ENCODE results near the gene GGA2.
A peak's percentile ranks its signal among the peaks of the same experiment; 100 is the strongest.
"Not testable (repeated sequence)": the region's sequence is repeated elsewhere in the genome, so short reads cannot be mapped to it uniquely, and the experiment has no call there.

Gene GGA2

DNA sequence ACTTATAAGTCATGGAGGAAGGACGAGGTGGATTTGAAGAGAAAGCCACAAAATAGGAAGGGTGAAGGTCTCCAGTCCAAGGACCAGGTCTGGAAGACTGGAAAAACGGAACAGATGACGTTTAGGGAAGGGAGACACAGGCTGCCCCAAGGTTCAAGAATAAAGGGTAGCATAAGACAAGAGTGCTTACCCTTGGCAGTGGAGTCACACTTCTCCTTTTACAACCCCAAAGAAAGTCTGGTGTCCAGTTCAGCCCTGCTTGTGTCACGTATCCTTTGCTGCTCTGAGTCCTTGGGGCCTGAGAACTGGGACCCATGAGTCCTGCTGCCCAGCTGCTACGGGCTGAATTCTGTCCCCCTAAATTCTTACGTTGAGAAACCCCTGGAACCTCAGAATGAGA lies 13.0 kb upstream of the GGA2 start:
- DNase-seq, result no peak

DNA sequence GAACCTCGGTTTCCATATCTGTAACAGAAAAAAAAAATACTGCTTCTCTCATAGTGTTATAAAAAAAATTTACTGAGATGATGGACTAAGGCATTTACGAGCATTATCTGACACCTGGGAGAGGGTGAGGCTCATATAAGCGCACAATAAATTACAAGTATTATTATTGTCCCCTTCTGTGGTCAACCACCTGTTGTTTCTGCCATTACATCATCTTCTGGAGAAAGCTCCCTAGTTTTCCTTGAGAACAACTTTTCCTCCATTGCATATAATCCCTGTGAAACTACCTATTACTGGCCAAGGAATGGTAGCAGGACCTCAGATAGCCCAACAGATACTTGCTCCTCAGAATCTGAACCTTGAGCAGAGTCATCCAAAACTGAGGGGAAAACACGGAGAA lies 11.7 kb upstream of the GGA2 start:
- DNase-seq, result no peak

GRCh38 chr16:23521037-23521743 lies 10.9 kb upstream of the GGA2 start:
- DNase-seq, result no peak

DNA sequence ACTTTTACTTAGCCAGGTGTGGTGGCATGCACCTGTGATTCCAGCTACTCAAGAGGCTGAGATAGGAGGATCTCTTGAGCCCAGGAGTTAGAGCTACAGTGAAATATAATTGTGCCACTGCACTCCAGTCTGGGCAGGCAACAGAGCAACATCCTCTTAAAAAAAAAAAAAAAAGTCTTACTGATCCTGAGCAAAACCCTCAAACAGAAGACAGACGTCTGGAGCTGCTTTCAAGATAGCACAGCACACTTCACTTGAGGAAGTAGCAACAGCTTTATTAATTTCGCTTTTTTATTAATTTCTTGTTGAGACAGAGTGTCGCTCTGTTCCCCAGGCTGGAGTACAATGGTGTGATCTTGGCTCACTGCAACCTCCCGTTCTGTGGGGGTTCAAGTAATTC lies 10.2 kb upstream of the GGA2 start:
- DNase-seq, result no peak

- DNase-seq, result no peak
Observed at GRCh38 chr16:23519282-23519681, 9.0 kb upstream of the GGA2 start.

GRCh38 chr16:23518435-23518891 lies 8.2 kb upstream of the GGA2 start:
- DNase-seq, result no peak

DNA sequence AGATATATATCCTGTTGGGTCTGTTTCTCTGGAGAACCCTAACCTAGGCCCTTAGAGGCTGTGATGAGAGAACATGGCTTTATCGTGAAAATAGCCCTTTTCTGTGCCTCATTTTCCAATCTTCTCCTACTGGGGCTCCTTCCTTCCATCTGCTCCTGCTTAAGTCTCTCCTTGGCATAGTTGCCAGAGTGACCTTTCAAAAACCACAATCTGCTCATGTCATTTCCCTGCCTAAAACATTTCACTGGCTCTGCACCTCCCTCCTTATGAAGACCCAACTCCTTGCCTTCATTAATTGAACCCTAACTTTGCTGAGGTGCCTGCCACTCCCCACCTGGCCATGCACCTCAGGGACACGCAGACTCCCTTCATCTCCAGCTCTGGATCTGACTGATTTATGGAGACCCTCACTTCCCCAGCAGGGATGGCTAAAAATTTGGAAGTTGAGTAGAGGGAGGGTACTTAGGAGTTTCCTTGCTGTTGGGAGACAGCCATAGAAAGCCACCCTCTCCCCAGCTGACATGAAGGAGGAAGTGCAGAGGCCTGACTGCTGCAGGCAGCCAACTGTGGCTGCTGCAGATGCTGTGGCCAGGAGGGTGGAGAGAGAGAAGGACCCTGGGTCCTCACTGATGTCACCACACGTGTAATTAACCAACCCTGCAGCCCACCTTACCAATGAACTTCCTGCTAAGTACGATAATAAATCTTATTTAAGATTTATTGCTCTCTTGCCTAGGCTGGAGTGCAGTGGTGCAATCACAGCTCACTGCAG lies 6.3 kb upstream of the GGA2 start:
- no peak for DNase-seq

GRCh38 chr16:23515881-23516280 lies 5.6 kb upstream of the GGA2 start:
- no peak for DNase-seq

DNA sequence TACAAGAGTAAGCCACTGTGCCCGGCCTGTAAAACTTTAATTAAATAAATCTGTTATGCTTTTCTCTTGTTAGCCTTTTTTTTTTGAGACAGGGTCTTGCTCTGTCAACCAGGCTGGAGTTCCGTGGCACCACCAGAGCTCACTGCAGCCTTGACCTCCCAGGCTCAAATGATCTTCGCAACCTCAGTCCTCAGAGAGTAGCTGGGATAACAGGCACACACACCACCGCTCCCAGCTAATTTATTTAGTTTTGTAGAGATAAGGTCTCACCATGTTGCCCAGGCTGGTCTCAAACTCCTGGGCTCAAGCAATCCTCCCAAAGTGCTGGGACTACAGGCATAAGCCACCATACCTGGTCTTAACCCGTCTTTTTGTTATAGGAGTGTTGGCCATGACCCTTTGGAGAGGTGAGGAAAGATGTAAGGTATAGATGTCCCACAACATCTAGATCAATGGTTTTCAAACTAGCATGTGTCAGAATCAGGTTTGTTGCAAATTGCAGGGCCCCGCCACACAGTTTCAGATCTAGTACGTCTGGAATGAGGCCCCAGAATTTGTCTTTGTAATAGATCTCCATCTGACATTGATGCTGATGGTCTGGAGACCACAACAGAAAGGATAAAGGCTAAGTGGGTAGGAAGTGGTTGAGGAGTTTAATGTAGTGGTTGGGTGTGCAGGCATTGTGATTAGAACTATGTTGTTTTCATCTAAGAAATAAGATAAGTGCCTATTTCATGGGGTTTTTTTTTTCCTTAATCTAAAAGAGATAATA lies 4.3 kb upstream of the GGA2 start:
- no peak for DNase-seq

DNA sequence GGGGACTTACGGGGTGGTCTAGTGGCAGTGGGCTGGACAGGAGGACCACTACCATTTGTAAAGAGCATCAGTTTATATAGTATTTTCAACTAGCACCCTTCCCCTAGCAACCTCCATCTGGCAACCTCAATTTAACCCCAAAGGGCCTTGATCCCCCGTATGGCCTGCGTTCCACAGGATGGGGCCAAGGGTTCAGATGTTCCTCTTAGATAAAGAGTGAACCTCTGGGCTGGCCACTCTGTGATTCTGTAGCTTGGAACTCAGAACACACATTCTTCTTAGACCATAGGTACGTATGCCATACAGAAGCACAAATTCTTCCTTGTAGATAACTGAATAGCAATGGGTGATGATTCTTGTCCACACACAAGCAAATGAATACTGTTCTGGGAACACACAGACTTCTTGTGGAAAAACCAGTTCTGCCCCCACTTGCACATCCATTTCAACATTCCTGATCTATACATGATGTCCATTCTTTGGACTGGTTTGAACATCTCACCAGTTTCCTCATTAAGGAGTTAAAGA lies 1.9 kb upstream of the GGA2 start:
- DNase-seq, result no peak

- no peak for DNase-seq
Observed at GRCh38 chr16:23511731-23512130, 1.4 kb upstream of the GGA2 start.

- not testable (repeated sequence) for DNase-seq
Observed at GRCh38 chr16:23510915-23511270, 599 bp upstream of the GGA2 start.

GRCh38 chr16:23509782-23510163 lies 521 bp downstream of the GGA2 start:
- no peak for DNase-seq

DNA sequence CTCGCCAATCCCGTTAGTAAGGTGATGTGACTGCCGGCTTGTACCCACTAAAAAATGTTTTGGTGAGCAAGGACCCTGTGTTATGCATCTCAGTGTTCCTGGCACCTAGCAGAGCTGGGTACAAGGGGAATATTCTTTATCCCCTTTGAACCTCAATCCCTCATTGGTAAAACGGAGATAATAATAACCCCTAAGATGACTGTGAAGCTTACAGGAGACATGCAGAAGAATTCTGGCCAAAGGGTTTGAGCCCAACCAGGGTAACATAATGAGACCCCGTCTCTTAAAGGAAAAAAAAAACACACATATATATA lies 896 bp downstream of the GGA2 start:
- DNase-seq, result no peak

DNA sequence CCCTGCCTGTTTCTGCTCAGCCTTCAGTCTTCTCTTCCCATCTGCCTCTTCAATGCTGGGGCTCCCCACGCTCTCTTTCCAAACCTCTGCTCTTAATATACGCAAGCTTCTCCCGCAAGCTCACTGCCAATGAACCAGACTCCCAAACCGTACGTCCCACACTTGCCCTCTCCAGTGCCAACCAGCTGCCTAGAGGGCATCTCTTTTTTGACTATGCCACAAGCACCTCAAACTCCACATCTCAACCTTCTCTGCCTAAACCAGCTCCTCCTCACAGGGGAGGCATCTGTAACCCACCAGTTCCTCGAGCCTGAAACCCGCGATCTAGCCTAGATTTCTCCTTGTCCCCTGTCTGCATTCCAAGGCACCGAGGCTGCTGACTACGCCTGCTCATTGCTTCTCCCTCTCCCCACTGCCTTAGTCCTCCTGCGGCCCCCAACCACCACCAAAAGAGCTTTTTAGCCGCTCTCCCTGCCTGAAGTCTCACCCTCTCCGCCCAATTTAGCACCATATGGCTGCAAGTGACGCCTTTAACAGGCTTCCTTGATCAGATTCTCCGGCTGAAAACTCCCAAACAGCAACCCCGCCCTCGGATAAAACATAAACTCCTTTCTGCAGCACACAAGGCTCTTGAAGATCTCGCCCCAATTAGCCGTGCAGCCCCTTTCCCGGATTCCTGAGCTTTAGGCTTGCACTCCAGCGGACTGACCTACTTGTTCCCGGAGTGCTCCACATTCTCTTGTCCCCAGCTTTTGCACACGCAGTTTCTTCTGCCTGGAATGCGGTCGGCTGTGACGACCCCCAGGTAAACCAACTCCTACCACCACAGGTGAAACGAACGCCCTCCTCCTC lies 1.5 kb downstream of the GGA2 start:
- no peak for DNase-seq

DNA sequence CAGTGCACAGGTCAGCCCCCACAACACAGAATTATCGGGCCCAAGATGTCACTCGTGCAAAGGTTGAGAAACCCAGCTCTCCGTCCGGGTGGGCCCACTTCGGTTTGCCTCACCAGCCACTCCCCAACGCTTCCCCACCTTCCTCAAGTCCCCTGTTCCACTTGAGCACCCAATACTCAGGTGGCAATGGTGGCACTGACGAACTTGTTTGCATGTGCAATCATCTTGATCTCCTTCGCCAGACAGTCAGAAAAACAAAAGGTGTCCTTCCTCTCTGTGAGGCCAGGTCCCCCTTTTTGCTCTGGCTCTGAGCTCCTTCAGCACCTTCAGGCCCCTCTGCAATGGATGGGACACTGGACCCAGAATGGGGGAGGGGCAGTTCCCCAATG lies 3.7 kb downstream of the GGA2 start:
- no peak for DNase-seq

DNA sequence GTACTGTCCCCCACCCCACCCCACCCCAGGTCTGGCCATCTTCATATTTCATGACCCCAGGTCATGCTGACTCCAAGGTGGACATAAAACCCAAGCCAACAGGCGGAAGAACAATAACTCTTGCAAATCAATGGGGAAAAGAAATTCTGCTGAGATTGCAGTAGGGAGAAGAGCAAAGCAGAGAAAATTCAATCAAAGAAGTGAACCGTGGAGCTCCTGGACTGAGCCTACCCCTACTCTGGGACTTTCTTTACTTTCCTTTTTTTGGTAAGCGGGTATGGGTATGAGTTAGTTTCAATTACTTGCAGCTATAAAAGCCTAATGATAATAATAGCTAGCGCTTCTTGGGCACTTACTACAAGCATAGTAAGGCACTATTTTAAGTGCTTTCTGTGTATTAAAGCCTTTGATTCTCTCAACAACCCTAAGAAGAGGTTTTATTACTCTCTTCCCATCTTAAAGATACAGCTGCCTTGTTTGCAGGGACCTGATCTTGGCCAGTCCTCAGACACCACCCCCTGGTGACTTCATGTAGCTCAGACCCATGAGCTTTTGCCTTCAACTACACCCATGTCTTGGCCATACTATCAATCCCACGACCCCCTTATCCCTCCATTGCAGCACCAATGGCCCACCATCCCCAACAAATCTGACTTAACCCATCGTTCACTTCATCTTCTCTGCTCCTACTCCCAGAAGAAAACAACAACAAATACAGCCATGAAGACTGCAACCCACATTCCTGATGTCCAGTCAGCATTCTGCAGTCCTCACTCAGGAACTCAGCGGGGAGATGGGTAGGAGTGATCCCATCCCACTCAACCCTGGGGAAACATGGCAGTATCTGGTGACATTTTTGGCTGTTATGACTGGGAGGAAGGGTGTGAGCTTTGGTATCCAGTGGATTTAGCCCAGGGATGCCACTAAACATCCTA lies 4.4 kb downstream of the GGA2 start:
- DNase-seq, result no peak

DNA sequence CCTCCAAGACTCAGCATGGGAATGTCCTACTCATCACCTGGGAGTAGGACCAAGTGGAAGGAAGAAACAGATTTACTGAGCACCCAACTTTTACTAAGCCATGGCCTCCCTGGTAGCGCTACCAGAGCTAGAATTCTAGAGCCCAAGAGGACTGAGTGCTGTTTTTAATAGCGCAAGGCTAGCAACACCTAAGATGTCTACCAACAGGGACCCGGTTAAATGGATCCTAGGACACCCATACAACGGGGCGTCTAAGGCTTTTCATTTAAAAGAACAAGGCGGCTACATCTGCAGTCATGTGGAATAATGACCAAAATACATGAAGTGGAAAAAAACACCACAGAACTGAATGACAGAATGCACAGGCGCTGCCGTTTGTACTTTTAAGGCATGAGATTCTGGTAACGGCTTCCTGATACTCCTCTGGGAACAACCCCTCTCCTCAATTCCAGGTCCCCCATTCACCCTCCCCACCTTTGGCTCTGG lies 5.1 kb downstream of the GGA2 start:
- DNase-seq, result no peak

DNA sequence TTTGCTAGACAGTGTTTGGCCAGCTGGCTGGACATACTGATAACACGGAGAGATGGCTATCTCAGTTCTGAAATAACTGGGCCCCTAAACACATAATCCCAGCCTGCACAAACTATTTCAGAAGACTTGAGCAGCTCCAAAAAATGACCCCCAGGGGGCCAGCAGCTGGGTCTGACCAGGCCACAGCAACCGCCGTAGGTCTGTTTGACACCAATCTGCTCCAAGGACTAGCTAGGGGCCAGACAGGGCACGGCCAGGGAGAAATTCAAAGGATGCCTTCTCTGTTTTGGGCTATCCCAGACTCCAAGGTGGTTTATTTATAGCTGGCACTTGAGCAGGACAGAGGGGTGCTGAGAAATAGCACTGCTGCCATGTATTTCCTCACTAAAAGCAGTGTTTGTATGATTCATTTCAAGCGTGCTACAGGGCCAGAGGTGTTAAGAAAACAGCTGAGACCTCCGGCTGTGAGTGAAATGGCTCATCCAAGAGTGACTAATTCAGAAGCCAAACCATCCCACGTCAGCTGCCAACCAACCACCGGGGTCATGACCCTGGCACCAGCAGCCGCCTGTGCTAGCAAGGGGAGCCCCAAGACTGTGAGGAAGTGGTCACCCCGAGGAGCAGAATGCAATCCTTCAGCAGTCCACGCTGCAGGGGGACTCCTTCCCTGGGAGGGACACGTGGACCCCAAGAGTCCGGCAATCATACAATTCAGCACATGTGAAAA lies 5.7 kb downstream of the GGA2 start:
- peak; percentile 48 for DNase-seq

- DNase-seq, result no peak
Observed at GRCh38 chr16:23504076-23504452, 6.2 kb downstream of the GGA2 start.

DNA sequence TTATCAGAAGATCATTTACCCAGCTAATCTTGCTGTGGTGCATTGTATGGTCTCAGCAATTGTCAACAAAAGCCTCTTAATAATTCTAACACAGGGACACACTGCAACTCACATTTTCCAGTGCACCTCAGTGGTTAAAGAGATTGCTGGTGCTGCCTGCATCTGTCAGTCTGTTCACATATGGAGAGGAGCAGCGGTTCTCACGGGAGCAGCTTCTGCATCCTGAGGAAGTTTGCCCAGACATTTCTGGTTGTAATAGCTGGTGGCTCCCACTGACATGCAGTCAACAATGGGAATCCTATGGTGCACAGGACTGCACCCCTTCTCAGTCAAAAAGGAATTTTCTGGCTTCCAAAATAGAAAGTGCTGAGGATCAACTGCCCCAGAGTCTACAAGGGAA lies 7.8 kb downstream of the GGA2 start:
- no peak for DNase-seq

All from activated gamma-delta T cell (primary cell).